HepG2 (cell line): ENCODE results near the gene CAD. TPM values are rescaled to one million over a fixed set of nuclear protein-coding genes. Genes with fewer than 3 reads are reported as not detected.

ENCODE experiments used
- ATF7 ChIP-seq, 2 experiments: fragments of 450-650 bp in 1 of 2; sonication (generic) in 1 of 2; formaldehyde crosslinking in 1 of 2; IDR thresholded peaks; 2 replicates each; pipeline versions ENCODE4 v1.4.0 to v1.6.1; 2016 to 2020; ENCODE audit warnings: antibody characterized with exemption in 1 of 2, mild to moderate bottlenecking in 1 of 2, missing genetic modification reagents in 1 of 2
- DPF2 ChIP-seq: sonication (generic); formaldehyde crosslinking; IDR thresholded peaks from 2 replicates; pipeline ENCODE4 v1.4.0; 2020; ENCODE audit warnings: mild to moderate bottlenecking, low read depth, missing genetic modification reagents, borderline replicate concordance
- FOXK2 ChIP-seq: fragments of 450-650 bp; IDR thresholded peaks from 2 replicates; pipeline ENCODE4 v1.6.1; 2016
- NFE2L2 ChIP-seq: fragments of 150-350 bp; IDR thresholded peaks from 2 replicates; pipeline ENCODE4 v1.6.1; 2014; ENCODE audit warnings: low read length
- NFIC ChIP-seq: IDR thresholded peaks from 2 replicates; pipeline ENCODE4 v1.6.1; 2012; ENCODE audit warnings: mild to moderate bottlenecking, low read length, inconsistent platforms
- TCF12 ChIP-seq, 2 experiments: fragments of 450-650 bp in 1 of 2; sonication (generic) in 1 of 2; formaldehyde crosslinking in 1 of 2; IDR thresholded peaks; 2 replicates each; pipeline versions ENCODE4 v1.6.1 to v1.8.0; 2017 to 2022; ENCODE audit warnings: antibody characterized with exemption in 1 of 2, mild to moderate bottlenecking in 1 of 2, missing genetic modification reagents in 1 of 2, moderate library complexity in 1 of 2
- ZBTB42 ChIP-seq: sonication (generic); formaldehyde crosslinking; IDR thresholded peaks from 2 replicates; pipeline ENCODE4 v1.5.0; 2020; ENCODE audit warnings: mild to moderate bottlenecking, missing genetic modification reagents
- ZKSCAN8 ChIP-seq: IDR thresholded peaks from 2 replicates; pipeline ENCODE4 v1.6.1; 2016; ENCODE audit warnings: borderline replicate concordance, missing genetic modification reagents, missing compliant biosample characterization
- ZNF101 ChIP-seq: sonication (generic); formaldehyde crosslinking; IDR thresholded peaks from 2 replicates; pipeline ENCODE4 v1.4.0; 2020; ENCODE audit warnings: mild to moderate bottlenecking, low read depth, missing genetic modification reagents, borderline replicate concordance
- ZNF136 ChIP-seq: sonication (generic); formaldehyde crosslinking; IDR thresholded peaks from 2 replicates; pipeline ENCODE4 v1.8.1; 2022; ENCODE audit warnings: low read depth, mild to moderate bottlenecking, moderate library complexity, missing genetic modification reagents
- ZNF44 ChIP-seq: sonication (generic); formaldehyde crosslinking; IDR thresholded peaks from 2 replicates; pipeline ENCODE4 v1.5.1; 2020; ENCODE audit warnings: mild to moderate bottlenecking, missing genetic modification reagents
- ZNF563 ChIP-seq: sonication (generic); formaldehyde crosslinking; IDR thresholded peaks from 2 replicates; pipeline ENCODE4 v1.8.0; 2022; ENCODE audit warnings: mild to moderate bottlenecking, moderate library complexity, missing genetic modification reagents
- ZNF619 ChIP-seq: sonication (generic); formaldehyde crosslinking; IDR thresholded peaks from 2 replicates; pipeline ENCODE4 v1.4.0; 2020; ENCODE audit warnings: mild to moderate bottlenecking, missing genetic modification reagents
- polyA plus RNA-seq, 8 experiments: library from polyadenylated mRNA; depleted of rRNA in 3 of 8; stranded (reverse) in 7 of 8; unstranded in 1 of 8; fragments of >200 nt; fragmentation: Illumina TruSeq in 4 of 8; extraction: Trizol in 4 of 8; gene quantifications; 2 replicates each; pipeline versions ENCODE4 v1.2.1 to v1.2.3, GENCODE V29; 2011 to 2016; ENCODE audit warnings: low read depth in 4 of 8, missing spikeins in 1 of 8, mixed read lengths in 1 of 8; ENCODE audit not compliant: insufficient read depth in 1 of 8
- total RNA-seq, 5 experiments: library from RNA; depleted of rRNA; stranded (reverse); fragments of >200 nt; fragmentation: Illumina TruSeq; extraction: Trizol; gene quantifications; 2 replicates each; pipeline ENCODE4 v1.2.3, GENCODE V29; 2016; ENCODE audit warnings: low read depth in 1 of 5
- TF ChIP-seq, protein P1 (sequence below): sonication (generic); formaldehyde crosslinking; conservative IDR thresholded peaks from 2 replicates; pipeline ENCODE4 v1.8.1; 2023; ENCODE audit warnings: missing genetic modification reagents
- TF ChIP-seq, protein P2 (sequence below): sonication (generic); formaldehyde crosslinking; IDR thresholded peaks from 2 replicates; pipeline ENCODE4 v1.5.0; 2020; ENCODE audit warnings: mild to moderate bottlenecking, missing genetic modification reagents
- TF ChIP-seq, protein P3 (sequence below): sonication (generic); formaldehyde crosslinking; IDR thresholded peaks from 2 replicates; pipeline ENCODE4 v1.8.0; 2023; ENCODE audit warnings: mild to moderate bottlenecking, missing genetic modification reagents
- TF ChIP-seq, protein P4 (sequence below): sonication (generic); formaldehyde crosslinking; IDR thresholded peaks from 2 replicates; pipeline ENCODE4 v1.4.0; 2020; ENCODE audit warnings: missing genetic modification reagents, borderline replicate concordance

Gene CAD
- total and polyA plus RNA-seq, 2 of the 13 experiments (the other 11 are each of a cell fraction or from before 2014, with no cell fraction given) = 21.7 to 37.0 TPM

DNA sequence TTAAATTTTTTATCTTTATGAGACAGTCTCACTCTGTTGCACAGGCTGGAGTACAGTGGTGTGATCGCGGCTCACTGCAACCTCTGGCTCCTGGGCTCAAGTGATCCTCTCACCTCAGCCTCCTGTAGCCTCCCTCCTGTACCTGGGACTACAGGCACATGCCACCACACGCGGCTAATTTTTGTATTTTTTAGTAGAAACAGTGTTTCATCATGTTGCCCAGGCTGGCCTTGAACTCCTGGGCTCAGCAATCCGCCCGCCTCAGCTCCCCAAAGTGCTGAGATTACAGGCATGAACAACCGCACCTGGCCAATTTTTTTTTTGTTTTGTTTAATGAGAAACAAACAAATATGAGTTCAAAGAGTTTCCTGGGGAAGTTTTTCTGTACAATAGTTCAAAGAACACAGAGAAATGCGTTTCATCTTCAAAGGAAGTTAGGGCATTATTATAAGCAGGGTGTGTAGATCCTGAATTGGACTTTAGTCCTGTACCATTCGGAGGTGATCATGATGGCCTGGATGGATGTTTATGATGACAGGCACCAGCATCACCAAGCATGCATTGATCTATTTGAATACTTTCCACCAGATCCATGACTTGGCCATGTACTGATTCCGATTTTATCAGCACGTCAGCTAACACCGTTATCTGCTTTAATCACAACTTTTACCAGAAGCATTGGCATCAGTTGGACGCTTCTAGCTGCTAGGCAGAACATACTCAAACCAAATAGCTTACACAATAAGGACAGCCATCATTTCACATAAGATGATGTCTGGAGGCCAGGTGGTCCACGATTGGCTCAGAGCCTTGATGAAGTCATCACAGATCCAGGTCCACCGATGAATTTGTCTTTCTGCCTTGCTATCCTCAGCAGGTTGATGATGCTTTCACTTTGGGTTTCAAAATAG, 39.5 kb upstream of the CAD start (continued):
- TF ChIP-seq, protein P1, sequence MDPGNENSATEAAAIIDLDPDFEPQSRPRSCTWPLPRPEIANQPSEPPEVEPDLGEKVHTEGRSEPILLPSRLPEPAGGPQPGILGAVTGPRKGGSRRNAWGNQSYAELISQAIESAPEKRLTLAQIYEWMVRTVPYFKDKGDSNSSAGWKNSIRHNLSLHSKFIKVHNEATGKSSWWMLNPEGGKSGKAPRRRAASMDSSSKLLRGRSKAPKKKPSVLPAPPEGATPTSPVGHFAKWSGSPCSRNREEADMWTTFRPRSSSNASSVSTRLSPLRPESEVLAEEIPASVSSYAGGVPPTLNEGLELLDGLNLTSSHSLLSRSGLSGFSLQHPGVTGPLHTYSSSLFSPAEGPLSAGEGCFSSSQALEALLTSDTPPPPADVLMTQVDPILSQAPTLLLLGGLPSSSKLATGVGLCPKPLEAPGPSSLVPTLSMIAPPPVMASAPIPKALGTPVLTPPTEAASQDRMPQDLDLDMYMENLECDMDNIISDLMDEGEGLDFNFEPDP (CRISPR knock-in tag) = peak; percentile 83; the same call in 1 of the 2 replicates
- TF ChIP-seq NFE2L2 (no peak), ZKSCAN8 (CRISPR knock-in tag) (peak; percentile 87; the same call in 1 of the 2 replicates), ZNF619 (peak; percentile 62; the same call in 1 of the 2 replicates), ZNF563 (CRISPR knock-in tag) (peak; percentile 93), TCF12 (IDR thresholded peaks at IDR 0.05) (no peak), TCF12 (CRISPR knock-in tag; IDR thresholded peaks at IDR 0.05) (peak; percentile 99), ZNF101 (CRISPR knock-in tag) (no peak), ATF7 (IDR thresholded peaks at IDR 0.05) (peak; percentile 37), ATF7 (CRISPR knock-in tag; IDR thresholded peaks at IDR 0.05) (peak; percentile 71; the same call in 1 of the 2 replicates), DPF2 (CRISPR knock-in tag) (peak; percentile 82), FOXK2 (peak; percentile 76; the same call in 1 of the 2 replicates), NFIC (peak; percentile 98), ZNF136 (peak; percentile 88; the same call in 1 of the 2 replicates), ZBTB42 (CRISPR knock-in tag) (peak; percentile 78; the same call in 1 of the 2 replicates), ZNF44 (CRISPR knock-in tag) (0 out of 2 replicates have a peak, but pooled peaks have one; percentile 63)
- TF ChIP-seq, protein P2, sequence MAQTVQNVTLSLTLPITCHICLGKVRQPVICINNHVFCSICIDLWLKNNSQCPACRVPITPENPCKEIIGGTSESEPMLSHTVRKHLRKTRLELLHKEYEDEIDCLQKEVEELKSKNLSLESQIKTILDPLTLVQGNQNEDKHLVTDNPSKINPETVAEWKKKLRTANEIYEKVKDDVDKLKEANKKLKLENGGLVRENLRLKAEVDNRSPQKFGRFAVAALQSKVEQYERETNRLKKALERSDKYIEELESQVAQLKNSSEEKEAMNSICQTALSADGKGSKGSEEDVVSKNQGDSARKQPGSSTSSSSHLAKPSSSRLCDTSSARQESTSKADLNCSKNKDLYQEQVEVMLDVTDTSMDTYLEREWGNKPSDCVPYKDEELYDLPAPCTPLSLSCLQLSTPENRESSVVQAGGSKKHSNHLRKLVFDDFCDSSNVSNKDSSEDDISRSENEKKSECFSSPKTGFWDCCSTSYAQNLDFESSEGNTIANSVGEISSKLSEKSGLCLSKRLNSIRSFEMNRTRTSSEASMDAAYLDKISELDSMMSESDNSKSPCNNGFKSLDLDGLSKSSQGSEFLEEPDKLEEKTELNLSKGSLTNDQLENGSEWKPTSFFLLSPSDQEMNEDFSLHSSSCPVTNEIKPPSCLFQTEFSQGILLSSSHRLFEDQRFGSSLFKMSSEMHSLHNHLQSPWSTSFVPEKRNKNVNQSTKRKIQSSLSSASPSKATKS = 0 out of 2 replicates have a peak, but pooled peaks have one; percentile 79
- TF ChIP-seq, protein P3, sequence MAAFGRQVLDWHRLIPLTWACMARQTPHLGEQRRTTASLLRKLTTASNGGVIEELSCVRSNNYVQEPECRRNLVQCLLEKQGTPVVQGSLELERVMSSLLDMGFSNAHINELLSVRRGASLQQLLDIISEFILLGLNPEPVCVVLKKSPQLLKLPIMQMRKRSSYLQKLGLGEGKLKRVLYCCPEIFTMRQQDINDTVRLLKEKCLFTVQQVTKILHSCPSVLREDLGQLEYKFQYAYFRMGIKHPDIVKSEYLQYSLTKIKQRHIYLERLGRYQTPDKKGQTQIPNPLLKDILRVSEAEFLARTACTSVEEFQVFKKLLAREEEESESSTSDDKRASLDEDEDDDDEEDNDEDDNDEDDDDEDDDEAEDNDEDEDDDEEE (CRISPR knock-in tag) = 0 out of 2 replicates have a peak, but pooled peaks have one; percentile 67
- TF ChIP-seq, protein P4, sequence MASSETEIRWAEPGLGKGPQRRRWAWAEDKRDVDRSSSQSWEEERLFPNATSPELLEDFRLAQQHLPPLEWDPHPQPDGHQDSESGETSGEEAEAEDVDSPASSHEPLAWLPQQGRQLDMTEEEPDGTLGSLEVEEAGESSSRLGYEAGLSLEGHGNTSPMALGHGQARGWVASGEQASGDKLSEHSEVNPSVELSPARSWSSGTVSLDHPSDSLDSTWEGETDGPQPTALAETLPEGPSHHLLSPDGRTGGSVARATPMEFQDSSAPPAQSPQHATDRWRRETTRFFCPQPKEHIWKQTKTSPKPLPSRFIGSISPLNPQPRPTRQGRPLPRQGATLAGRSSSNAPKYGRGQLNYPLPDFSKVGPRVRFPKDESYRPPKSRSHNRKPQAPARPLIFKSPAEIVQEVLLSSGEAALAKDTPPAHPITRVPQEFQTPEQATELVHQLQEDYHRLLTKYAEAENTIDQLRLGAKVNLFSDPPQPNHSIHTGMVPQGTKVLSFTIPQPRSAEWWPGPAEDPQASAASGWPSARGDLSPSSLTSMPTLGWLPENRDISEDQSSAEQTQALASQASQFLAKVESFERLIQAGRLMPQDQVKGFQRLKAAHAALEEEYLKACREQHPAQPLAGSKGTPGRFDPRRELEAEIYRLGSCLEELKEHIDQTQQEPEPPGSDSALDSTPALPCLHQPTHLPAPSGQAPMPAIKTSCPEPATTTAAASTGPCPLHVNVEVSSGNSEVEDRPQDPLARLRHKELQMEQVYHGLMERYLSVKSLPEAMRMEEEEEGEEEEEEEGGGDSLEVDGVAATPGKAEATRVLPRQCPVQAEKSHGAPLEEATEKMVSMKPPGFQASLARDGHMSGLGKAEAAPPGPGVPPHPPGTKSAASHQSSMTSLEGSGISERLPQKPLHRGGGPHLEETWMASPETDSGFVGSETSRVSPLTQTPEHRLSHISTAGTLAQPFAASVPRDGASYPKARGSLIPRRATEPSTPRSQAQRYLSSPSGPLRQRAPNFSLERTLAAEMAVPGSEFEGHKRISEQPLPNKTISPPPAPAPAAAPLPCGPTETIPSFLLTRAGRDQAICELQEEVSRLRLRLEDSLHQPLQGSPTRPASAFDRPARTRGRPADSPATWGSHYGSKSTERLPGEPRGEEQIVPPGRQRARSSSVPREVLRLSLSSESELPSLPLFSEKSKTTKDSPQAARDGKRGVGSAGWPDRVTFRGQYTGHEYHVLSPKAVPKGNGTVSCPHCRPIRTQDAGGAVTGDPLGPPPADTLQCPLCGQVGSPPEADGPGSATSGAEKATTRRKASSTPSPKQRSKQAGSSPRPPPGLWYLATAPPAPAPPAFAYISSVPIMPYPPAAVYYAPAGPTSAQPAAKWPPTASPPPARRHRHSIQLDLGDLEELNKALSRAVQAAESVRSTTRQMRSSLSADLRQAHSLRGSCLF (CRISPR knock-in tag) = peak; percentile 64; the same call in 1 of the 2 replicates
